K562 (cell line): ENCODE data around the gene MCTS1. TPM values are rescaled to one million over a fixed set of nuclear protein-coding genes. Genes with fewer than 3 reads are reported as not detected.

ENCODE experiments used
- AFF1 ChIP-seq, 2 experiments: fragments of 450-650 bp; IDR thresholded peaks; 2 replicates each; pipeline ENCODE4 v1.6.1; 2018; ENCODE audit warnings: mild to moderate bottlenecking in 2 of 2, low read depth in 1 of 2; ENCODE audit not compliant: partially characterized antibody in 2 of 2
- AFF4 ChIP-seq: sonication (generic); formaldehyde crosslinking; IDR thresholded peaks from 2 replicates; pipeline ENCODE4 v1.8.0; 2023; ENCODE audit warnings: mild to moderate bottlenecking, missing genetic modification reagents
- HNRNPUL1 ChIP-seq: fragments of 200-400 bp; formaldehyde crosslinking; IDR thresholded peaks from 2 replicates; pipeline ENCODE4 v1.6.1; 2017; ENCODE audit warnings: low read length
- SP1 ChIP-seq: sonication (generic); formaldehyde crosslinking; IDR thresholded peaks from 2 replicates; pipeline ENCODE4 v1.8.1; 2022; ENCODE audit warnings: mild to moderate bottlenecking, missing genetic modification reagents
- USF1 ChIP-seq: sonication (generic); formaldehyde crosslinking; IDR thresholded peaks from 2 replicates; pipeline ENCODE4 v1.9.0; 2022; ENCODE audit warnings: mild to moderate bottlenecking, missing genetic modification reagents
- ZNF280A ChIP-seq: fragments of 450-650 bp; IDR thresholded peaks from 2 replicates; pipeline ENCODE4 v1.6.1; 2018; ENCODE audit warnings: mild to moderate bottlenecking, low read depth; ENCODE audit not compliant: partially characterized antibody
- ZNF512 ChIP-seq: IDR thresholded peaks from 2 replicates; pipeline ENCODE4 v1.6.1; 2016; ENCODE audit warnings: missing genetic modification characterization, missing compliant biosample characterization
- ZNF518B ChIP-seq: fragments of 250-450 bp; sonication (Bioruptor Pico); IDR thresholded peaks from 2 replicates; pipeline ENCODE4 v1.5.0; 2021; ENCODE audit warnings: mild to moderate bottlenecking, moderate library complexity
- ZNF766 ChIP-seq: fragments of 200-800 bp; sonication (Bioruptor generic); conservative IDR thresholded peaks from 2 replicates; pipeline ENCODE4 v1.6.1; 2016; ENCODE audit warnings: missing genetic modification characterization, missing compliant biosample characterization
- polyA plus RNA-seq, 8 experiments: library from polyadenylated mRNA; depleted of rRNA in 4 of 8; stranded (reverse) in 5 of 8; unstranded in 3 of 8; fragments of >200 nt; fragmentation: Nextera tagmentation in 2 of 8; fragmentation: Illumina TruSeq in 1 of 8; extraction: Ambion mirVana in 2 of 8; extraction: Trizol in 1 of 8; gene quantifications; 2 replicates each; pipeline versions ENCODE4 v1.2.1 to v1.2.3, GENCODE V29; 2011 to 2014; ENCODE audit warnings: inconsistent platforms in 1 of 8, missing spikeins in 1 of 8
- total RNA-seq, 7 experiments: library from RNA; depleted of rRNA in 6 of 7; stranded (reverse); fragments of >200 nt in 6 of 7; fragmentation: Illumina TruSeq in 2 of 7; extraction: Trizol in 2 of 7; gene quantifications; 2 replicates each; pipeline versions ENCODE4 v1.2.1 to v1.2.3, GENCODE V29; 2011 to 2021; ENCODE audit warnings: low replicate concordance in 1 of 7

MCTS1 gene
- total and polyA plus RNA-seq, 9 of the 15 experiments (the other 6 are each of a cell fraction or from before 2014, with no cell fraction given), result 65.3 to 300 (median 152) TPM

GRCh38 chrX:120629667-120630537 is 26.0 kb downstream of the MCTS1 start, which contains the start of gene C1GALT1C1 (continued):
- TF ChIP-seq ZNF512 (tag) (no peak), SP1 (CRISPR knock-in tag) (peak; percentile 85), AFF1 (IDR thresholded peaks at IDR 0.05; ENCODE audit: low read depth in 1 of 2, partially characterized antibody in 2 of 2) (peak; percentile 20 to 23), HNRNPUL1 (no peak), ZNF766 (no peak), ZNF518B (CRISPR knock-in tag) (no peak), AFF4 (CRISPR knock-in tag) (no peak), ZNF280A (no peak), USF1 (CRISPR knock-in tag) (0 out of 2 replicates have a peak, but pooled peaks have one; percentile 26)
